ENCODE results near the gene FER. TPM values are rescaled to one million over a fixed set of nuclear protein-coding genes. Genes with fewer than 3 reads are reported as not detected.

Gene FER
- total and polyA plus RNA-seq, 2 of the 13 experiments (the other 11 are each of a cell fraction or from before 2014, with no cell fraction given), result 7.9 to 29.0 TPM

DNA sequence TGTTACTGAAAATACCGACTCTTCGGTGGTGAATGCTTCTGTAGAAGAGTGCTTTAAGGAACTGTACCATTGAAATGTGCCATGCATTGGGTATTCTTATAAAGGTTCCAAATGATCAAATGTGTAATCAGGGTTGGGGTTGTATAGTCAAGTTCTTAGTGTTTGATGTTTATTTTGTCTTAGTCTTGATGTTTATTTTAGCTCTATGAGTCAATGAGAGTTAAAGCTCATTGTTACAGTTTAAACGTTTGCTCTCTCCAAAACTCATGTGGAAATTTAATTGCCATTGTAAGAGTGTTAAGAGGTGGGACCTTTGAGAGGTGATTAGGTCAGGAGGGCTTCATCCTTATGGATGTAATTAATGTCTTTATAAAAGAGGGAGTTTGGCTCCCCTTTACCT lies 153.0 kb downstream of the FER start (continued):
- TF ChIP-seq, protein P1, sequence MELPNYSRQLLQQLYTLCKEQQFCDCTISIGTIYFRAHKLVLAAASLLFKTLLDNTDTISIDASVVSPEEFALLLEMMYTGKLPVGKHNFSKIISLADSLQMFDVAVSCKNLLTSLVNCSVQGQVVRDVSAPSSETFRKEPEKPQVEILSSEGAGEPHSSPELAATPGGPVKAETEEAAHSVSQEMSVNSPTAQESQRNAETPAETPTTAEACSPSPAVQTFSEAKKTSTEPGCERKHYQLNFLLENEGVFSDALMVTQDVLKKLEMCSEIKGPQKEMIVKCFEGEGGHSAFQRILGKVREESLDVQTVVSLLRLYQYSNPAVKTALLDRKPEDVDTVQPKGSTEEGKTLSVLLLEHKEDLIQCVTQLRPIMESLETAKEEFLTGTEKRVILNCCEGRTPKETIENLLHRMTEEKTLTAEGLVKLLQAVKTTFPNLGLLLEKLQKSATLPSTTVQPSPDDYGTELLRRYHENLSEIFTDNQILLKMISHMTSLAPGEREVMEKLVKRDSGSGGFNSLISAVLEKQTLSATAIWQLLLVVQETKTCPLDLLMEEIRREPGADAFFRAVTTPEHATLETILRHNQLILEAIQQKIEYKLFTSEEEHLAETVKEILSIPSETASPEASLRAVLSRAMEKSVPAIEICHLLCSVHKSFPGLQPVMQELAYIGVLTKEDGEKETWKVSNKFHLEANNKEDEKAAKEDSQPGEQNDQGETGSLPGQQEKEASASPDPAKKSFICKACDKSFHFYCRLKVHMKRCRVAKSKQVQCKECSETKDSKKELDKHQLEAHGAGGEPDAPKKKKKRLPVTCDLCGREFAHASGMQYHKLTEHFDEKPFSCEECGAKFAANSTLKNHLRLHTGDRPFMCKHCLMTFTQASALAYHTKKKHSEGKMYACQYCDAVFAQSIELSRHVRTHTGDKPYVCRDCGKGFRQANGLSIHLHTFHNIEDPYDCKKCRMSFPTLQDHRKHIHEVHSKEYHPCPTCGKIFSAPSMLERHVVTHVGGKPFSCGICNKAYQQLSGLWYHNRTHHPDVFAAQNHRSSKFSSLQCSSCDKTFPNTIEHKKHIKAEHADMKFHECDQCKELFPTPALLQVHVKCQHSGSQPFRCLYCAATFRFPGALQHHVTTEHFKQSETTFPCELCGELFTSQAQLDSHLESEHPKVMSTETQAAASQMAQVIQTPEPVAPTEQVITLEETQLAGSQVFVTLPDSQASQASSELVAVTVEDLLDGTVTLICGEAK (IDR thresholded peaks at IDR 0.05), result no peak
- TF ChIP-seq, protein P1 (CRISPR knock-in tag; IDR thresholded peaks at IDR 0.05), result no peak

DNA sequence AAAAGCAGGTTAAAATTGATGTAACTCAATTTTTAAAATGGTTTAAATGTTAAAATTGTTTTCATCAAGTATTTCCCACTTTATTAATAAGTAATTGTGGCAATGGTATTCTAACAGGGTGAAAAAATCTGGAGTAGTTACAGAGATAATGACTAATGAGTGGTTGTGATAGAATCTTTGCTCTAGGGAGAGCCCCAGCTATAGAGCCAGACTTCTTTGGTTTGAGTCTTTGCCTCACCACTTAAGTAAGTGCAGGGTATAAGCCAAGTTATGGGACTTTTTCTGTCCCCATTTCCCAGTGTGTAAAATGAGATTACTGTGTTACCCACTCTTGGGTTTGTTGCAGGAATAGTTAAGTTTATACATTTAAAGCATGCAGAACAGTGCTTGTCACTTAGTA lies 158.1 kb downstream of the FER start:
- Histone ChIP-seq H3K27ac (ENCODE audit: extremely low read length, insufficient read depth, low read length) (no peak overlapping the region), H3K4me2 (ENCODE audit: low read depth, low read length) (no peak overlapping the region), H3K36me3 (replicated peaks in 1 of 2; ENCODE audit: control insufficient read depth in 1 of 2, insufficient read depth in 2 of 2, low read length in 2 of 2) (no peaks in the 10 kb centered on the region), H3K4me3 (replicated peaks in 1 of 3; ENCODE audit: insufficient read depth in 1 of 3, low read depth in 2 of 3, low read length in 3 of 3) (no peak overlapping the region), H2AFZ (ENCODE audit: low read length) (no peak overlapping the region), H3K79me2 (ENCODE audit: insufficient read depth, low read length) (no peaks in the 10 kb centered on the region), H3K4me1 (ENCODE audit: insufficient read depth, low read length) (peaks cover 3% of the 10 kb centered on the region; the same call in 1 of the 2 replicates), H3K9me3 (ENCODE audit: low read length) (no peaks in the 10 kb centered on the region), H3K27me3 (ENCODE audit: control insufficient read depth in 1 of 2, insufficient read depth in 2 of 2, low read length in 2 of 2) (no peaks in the 10 kb centered on the region), H4K20me1 (ENCODE audit: insufficient read depth, low read length) (no peaks in the 10 kb centered on the region), H3K9ac (ENCODE audit: insufficient read depth, low read depth, low read length) (no peak overlapping the region)
- BruUV-seq (replicated peaks), result no TSS peak
- DNase-seq (ENCODE audit: low spot score) (no peak), ATAC-seq (no peak), FAIRE-seq (no peak)
- ChIA-PET CTCF (ENCODE audit: low intra/inter-chr PET ratio, low total read pairs) (no interaction called here), POLR2A (no interaction called here)
- TF ChIP-seq, protein P2, sequence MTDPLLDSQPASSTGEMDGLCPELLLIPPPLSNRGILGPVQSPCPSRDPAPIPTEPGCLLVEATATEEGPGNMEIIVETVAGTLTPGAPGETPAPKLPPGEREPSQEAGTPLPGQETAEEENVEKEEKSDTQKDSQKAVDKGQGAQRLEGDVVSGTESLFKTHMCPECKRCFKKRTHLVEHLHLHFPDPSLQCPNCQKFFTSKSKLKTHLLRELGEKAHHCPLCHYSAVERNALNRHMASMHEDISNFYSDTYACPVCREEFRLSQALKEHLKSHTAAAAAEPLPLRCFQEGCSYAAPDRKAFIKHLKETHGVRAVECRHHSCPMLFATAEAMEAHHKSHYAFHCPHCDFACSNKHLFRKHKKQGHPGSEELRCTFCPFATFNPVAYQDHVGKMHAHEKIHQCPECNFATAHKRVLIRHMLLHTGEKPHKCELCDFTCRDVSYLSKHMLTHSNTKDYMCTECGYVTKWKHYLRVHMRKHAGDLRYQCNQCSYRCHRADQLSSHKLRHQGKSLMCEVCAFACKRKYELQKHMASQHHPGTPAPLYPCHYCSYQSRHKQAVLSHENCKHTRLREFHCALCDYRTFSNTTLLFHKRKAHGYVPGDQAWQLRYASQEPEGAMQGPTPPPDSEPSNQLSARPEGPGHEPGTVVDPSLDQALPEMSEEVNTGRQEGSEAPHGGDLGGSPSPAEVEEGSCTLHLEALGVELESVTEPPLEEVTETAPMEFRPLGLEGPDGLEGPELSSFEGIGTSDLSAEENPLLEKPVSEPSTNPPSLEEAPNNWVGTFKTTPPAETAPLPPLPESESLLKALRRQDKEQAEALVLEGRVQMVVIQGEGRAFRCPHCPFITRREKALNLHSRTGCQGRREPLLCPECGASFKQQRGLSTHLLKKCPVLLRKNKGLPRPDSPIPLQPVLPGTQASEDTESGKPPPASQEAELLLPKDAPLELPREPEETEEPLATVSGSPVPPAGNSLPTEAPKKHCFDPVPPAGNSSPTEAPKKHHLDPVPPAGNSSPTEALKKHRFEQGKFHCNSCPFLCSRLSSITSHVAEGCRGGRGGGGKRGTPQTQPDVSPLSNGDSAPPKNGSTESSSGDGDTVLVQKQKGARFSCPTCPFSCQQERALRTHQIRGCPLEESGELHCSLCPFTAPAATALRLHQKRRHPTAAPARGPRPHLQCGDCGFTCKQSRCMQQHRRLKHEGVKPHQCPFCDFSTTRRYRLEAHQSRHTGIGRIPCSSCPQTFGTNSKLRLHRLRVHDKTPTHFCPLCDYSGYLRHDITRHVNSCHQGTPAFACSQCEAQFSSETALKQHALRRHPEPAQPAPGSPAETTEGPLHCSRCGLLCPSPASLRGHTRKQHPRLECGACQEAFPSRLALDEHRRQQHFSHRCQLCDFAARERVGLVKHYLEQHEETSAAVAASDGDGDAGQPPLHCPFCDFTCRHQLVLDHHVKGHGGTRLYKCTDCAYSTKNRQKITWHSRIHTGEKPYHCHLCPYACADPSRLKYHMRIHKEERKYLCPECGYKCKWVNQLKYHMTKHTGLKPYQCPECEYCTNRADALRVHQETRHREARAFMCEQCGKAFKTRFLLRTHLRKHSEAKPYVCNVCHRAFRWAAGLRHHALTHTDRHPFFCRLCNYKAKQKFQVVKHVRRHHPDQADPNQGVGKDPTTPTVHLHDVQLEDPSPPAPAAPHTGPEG (CRISPR knock-in tag; IDR thresholded peaks at IDR 0.05), result no peak
- TF ChIP-seq, protein P3, sequence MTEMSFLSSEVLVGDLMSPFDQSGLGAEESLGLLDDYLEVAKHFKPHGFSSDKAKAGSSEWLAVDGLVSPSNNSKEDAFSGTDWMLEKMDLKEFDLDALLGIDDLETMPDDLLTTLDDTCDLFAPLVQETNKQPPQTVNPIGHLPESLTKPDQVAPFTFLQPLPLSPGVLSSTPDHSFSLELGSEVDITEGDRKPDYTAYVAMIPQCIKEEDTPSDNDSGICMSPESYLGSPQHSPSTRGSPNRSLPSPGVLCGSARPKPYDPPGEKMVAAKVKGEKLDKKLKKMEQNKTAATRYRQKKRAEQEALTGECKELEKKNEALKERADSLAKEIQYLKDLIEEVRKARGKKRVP (CRISPR knock-in tag; IDR thresholded peaks at IDR 0.05), result no peak
- intact Hi-C loops (cut with micrococcal nuclease; ENCODE audit: unreplicated experiment), result no loop called here
- in situ Hi-C loops (cut with HindIII; ENCODE audit: extremely low pct_ligation_motif_present, low pct_unique_long_range_greater_than_20kb), result loop anchor here (25.0 kb wide), 1 partner anchor 781 kb away; the partner anchor contains the start of gene MAN2A1

All from HepG2 (cell line).